Measurements from ENCODE around the gene ACTN4. TPM values are rescaled to one million over a fixed set of nuclear protein-coding genes. Genes with fewer than 3 reads are reported as not detected.

Gene ACTN4
- total and polyA plus RNA-seq, 2 donors (not counting 3 experiments of a cell fraction or from before 2014, with no cell fraction given), result 313 to 748 TPM

- no peak for TF ChIP-seq FOS (IDR thresholded peaks at IDR 0.05; ENCODE audit: borderline replicate concordance, insufficient read depth, low read length)
- TF ChIP-seq MAX (IDR thresholded peaks at IDR 0.05; ENCODE audit: insufficient read depth, insufficient read length), result no peak
- no peak for TF ChIP-seq GATA2 (IDR thresholded peaks at IDR 0.05; ENCODE audit: insufficient read depth, insufficient read length, low read depth, low read length)
- TF ChIP-seq EZH2 (IDR thresholded peaks at IDR 0.05; ENCODE audit: borderline replicate concordance, low read depth, low read length, severe bottlenecking), result no peak
- TF ChIP-seq MYC (IDR thresholded peaks at IDR 0.05; ENCODE audit: low read depth, low read length), result no peak
- TF ChIP-seq POLR2AphosphoS5 (IDR thresholded peaks at IDR 0.05; ENCODE audit: insufficient read depth, low read depth, low read length), result no peak
- no peak for TF ChIP-seq JUN (IDR thresholded peaks at IDR 0.05; ENCODE audit: borderline replicate concordance, insufficient read depth, insufficient read length, low read depth)
- no peak for TF ChIP-seq POLR2A (IDR thresholded peaks at IDR 0.05; ENCODE audit: low read depth, low read length)
- no peak for TF ChIP-seq CTCF (IDR thresholded peaks at IDR 0.05; ENCODE audit: extremely low read depth in 1 of 2, insufficient read depth in 1 of 2, low read depth in 1 of 2, low read length in 2 of 2)
- FAIRE-seq (no peak), DNase-seq (ENCODE audit: low read depth, low spot score) (no peak)
- CTCF ChIA-PET, result interaction anchor here (0.6 to 1.4 kb wide), 2 partner anchors 159 to 187 kb away, joined by 3 read pairs; no protein-coding TSS in a partner anchor
- Histone ChIP-seq H3K9ac (replicated peaks; ENCODE audit: extremely low read depth, insufficient read depth, low read length) (no peak overlapping the region), H3K9me3 (replicated peaks; ENCODE audit: control insufficient read depth, insufficient read depth, low read length) (no peaks in the 10 kb centered on the region), H3K27me3 (ENCODE audit: control insufficient read depth in 2 of 2, insufficient read depth in 2 of 2, low read length in 2 of 2) (no peaks in the 10 kb centered on the region), H3K36me3 (ENCODE audit: control insufficient read depth in 2 of 2, extremely low read depth in 1 of 2, insufficient read depth in 2 of 2, low read length in 2 of 2) (peaks cover 18 to 52% of the 10 kb centered on the region in 2 experiments), H3K4me1 (ENCODE audit: control insufficient read depth, extremely low read depth, insufficient read depth, low read length) (peaks cover 6% of the 10 kb centered on the region), H3K9me1 (replicated peaks; ENCODE audit: control insufficient read depth, extremely low read depth, insufficient read depth, low read length) (no peaks in the 10 kb centered on the region), H3K79me2 (ENCODE audit: control insufficient read depth, insufficient read depth, low read length) (no peaks in the 10 kb centered on the region), H4K20me1 (replicated peaks; ENCODE audit: control insufficient read depth, extremely low read depth, insufficient read depth, low read length) (no peaks in the 10 kb centered on the region), H3K27ac (ENCODE audit: insufficient read depth, low read depth, low read length) (no peak overlapping the region), H3K4me3 (replicated peaks in 1 of 3; ENCODE audit: insufficient read depth in 1 of 3, low read depth in 1 of 3, low read length in 3 of 3) (no peak overlapping the region), H2AFZ (ENCODE audit: low read depth, low read length) (no peak overlapping the region), H3K4me2 (ENCODE audit: insufficient read depth, low read length) (no peak overlapping the region)
- dilution Hi-C loops (cut with MboI; ENCODE audit: extremely low pct_ligation_motif_present, low sequenced_read_pairs) (no loop called here), intact Hi-C loops (cut with micrococcal nuclease) (loop anchor here (1.0 kb wide), 2 partner anchors 158 to 201 kb away; partner anchors contain the start of genes MRPS12 and SARS2)
- BruUV-seq (replicated peaks), result no TSS peak
- POLR2A ChIA-PET, result no interaction called here
These were observed 81.5 kb downstream of the ACTN4 start for GRCh38 chr19:38728752-38729541.
